ENCODE results near the gene ZBTB5. TPM values are rescaled to one million over a fixed set of nuclear protein-coding genes. Genes with fewer than 3 reads are reported as not detected.

Gene ZBTB5
- total RNA-seq, 1 experiment from 2014 or later: 17.2 TPM

DNA sequence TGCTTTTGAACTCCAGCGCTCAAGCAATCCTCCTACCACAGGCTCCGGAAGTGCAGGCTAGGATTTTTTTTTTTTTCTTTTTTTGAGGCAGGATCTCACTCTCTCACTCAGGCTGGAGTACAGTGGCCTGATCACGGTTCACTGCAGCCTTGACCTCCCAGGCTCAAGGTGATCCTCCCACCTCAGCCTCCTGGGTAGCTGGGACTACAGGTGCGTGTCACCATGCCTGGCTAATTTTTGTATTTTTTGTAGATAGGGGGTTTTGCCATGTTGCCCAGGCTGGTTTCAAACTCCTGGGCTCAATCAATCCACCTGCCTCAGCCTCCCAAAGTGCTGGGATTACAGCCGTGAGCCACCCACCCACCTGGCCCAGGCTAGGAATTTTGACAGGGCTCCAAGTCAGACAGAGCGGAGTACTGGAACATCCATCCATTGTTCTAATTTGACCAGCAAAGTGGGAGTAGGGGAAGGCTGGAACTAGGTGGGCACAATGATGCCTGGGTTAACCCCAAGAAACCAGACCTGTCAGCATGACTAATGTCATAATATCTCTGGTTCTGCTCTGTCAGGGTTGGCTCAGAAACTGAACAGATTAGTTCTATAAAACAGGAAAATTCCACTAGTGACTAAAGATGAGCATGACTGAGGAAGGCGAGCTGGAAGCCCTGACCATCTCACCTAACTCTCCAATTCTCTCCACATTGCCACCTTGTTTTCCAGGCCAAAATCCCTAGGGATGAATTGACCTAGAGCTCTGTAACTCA lies 9.2 kb downstream of the ZBTB5 start:
- Histone ChIP-seq H3K4me3 (ENCODE audit: low read depth, low read length, poor library complexity, severe bottlenecking) (no peak overlapping the region), H3K9me3 (ENCODE audit: low read depth, low read length, poor library complexity, severe bottlenecking) (no peaks in the 10 kb centered on the region), H3K36me3 (ENCODE audit: insufficient read depth, low read length, poor library complexity, severe bottlenecking) (no peaks in the 10 kb centered on the region), H3K4me1 (ENCODE audit: insufficient read depth, low read length, poor library complexity, severe bottlenecking) (peaks cover 21% of the 10 kb centered on the region), H3K27ac (ENCODE audit: low read depth, low read length, poor library complexity, severe bottlenecking) (peak overlapping the region; percentile 8), H3K27me3 (replicated peaks; ENCODE audit: insufficient read depth, low read depth, low read length, poor library complexity) (no peaks in the 10 kb centered on the region)
- ChIA-PET POLR2A (ENCODE audit: low non-redundant PET) (no interaction called here), CTCF (no interaction called here)
- intact Hi-C loops (cut with micrococcal nuclease; ENCODE audit: unreplicated experiment): no loop called here
- TF ChIP-seq EZH2 (IDR thresholded peaks at IDR 0.05; ENCODE audit: borderline replicate concordance, low read depth, low read length, poor library complexity, severe bottlenecking): no peak
- TF ChIP-seq CTCF (conservative IDR thresholded peaks at IDR 0.05; ENCODE audit: low read depth, low read length): no peak
- no peak for DNase-seq (ENCODE audit: low spot score)
- BruUV-seq (replicated peaks): no TSS peak

- no peak for DNase-seq (ENCODE audit: low spot score)
- H3K27ac ChIP-seq (ENCODE audit: low read depth, low read length, poor library complexity, severe bottlenecking): no peak overlapping the region
- POLR2A ChIA-PET (ENCODE audit: low non-redundant PET): no interaction called here
- CTCF ChIA-PET: no interaction called here
- H3K27me3 ChIP-seq (replicated peaks; ENCODE audit: insufficient read depth, low read depth, low read length, poor library complexity): no peaks in the 10 kb centered on the region
- no peak overlapping the region for H3K4me3 ChIP-seq (ENCODE audit: low read depth, low read length, poor library complexity, severe bottlenecking)
- BruUV-seq (replicated peaks): no TSS peak
- H3K9me3 ChIP-seq (ENCODE audit: low read depth, low read length, poor library complexity, severe bottlenecking): no peaks in the 10 kb centered on the region
- TF ChIP-seq CTCF (conservative IDR thresholded peaks at IDR 0.05; ENCODE audit: low read depth, low read length): no peak
- TF ChIP-seq EZH2 (IDR thresholded peaks at IDR 0.05; ENCODE audit: borderline replicate concordance, low read depth, low read length, poor library complexity, severe bottlenecking): no peak
- no peaks in the 10 kb centered on the region for H3K36me3 ChIP-seq (ENCODE audit: insufficient read depth, low read length, poor library complexity, severe bottlenecking)
- intact Hi-C loops (cut with micrococcal nuclease; ENCODE audit: unreplicated experiment): no loop called here
- H3K4me1 ChIP-seq (ENCODE audit: insufficient read depth, low read length, poor library complexity, severe bottlenecking): peaks cover 32% of the 10 kb centered on the region
Measured at GRCh38 chr9:37454238-37454637, 11.0 kb downstream of the ZBTB5 start.

DNA sequence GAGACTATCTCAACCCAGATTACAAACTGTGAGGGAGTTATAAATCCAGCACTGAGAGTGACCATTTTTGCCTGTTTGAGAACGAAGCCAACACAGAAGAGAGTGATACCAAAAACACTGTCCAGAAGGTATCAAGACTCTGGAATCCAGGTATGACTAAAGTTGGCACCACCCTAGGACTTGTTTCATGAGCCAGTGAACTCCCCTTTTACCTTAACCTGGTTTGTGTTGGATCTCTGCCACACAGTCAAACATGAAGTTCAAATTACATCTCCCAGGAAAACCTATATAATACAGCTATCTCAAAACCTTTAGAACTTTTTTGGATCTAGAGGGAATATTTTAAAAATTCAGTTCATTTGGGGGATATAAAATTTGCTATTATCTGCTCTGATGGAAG lies 11.4 kb downstream of the ZBTB5 start:
- peak overlapping the region; percentile 3 for H3K27ac ChIP-seq (ENCODE audit: low read depth, low read length, poor library complexity, severe bottlenecking)
- BruUV-seq (replicated peaks): no TSS peak
- no peaks in the 10 kb centered on the region for H3K27me3 ChIP-seq (replicated peaks; ENCODE audit: insufficient read depth, low read depth, low read length, poor library complexity)
- H3K4me3 ChIP-seq (ENCODE audit: low read depth, low read length, poor library complexity, severe bottlenecking): no peak overlapping the region
- no peak for TF ChIP-seq CTCF (conservative IDR thresholded peaks at IDR 0.05; ENCODE audit: low read depth, low read length)
- no peaks in the 10 kb centered on the region for H3K36me3 ChIP-seq (ENCODE audit: insufficient read depth, low read length, poor library complexity, severe bottlenecking)
- POLR2A ChIA-PET (ENCODE audit: low non-redundant PET): no interaction called here
- H3K9me3 ChIP-seq (ENCODE audit: low read depth, low read length, poor library complexity, severe bottlenecking): no peaks in the 10 kb centered on the region
- intact Hi-C loops (cut with micrococcal nuclease; ENCODE audit: unreplicated experiment): no loop called here
- DNase-seq (ENCODE audit: low spot score): no peak
- CTCF ChIA-PET: no interaction called here
- peaks cover 31% of the 10 kb centered on the region for H3K4me1 ChIP-seq (ENCODE audit: insufficient read depth, low read length, poor library complexity, severe bottlenecking)

All from A673 (cell line).